ENCODE data around the gene DBN1. TPM values are rescaled to one million over a fixed set of nuclear protein-coding genes. Genes with fewer than 3 reads are reported as not detected.

Gene DBN1
- total RNA-seq, 2 experiments from 2014 or later, result 29.5 to 41.2 TPM

- ChIA-PET CTCF (interaction anchor here (1.0 to 8.0 kb wide), 3 partner anchors 14 to 69 kb away, joined by 6 to 188 read pairs (median 41); partner anchors contain the start of gene PFN3), POLR2A (no interaction called here)
- DNase-seq (no peak), ATAC-seq (no peak)
- Mint-ChIP-seq H3K27ac (no peak overlapping the region), H3K27me3 (no peaks in the 10 kb centered on the region), H3K4me3 (no peak overlapping the region), H3K36me3 (ENCODE audit: low read depth) (peaks cover 5% of the 10 kb centered on the region), H3K9me3 (ENCODE audit: low read depth) (no peaks in the 10 kb centered on the region), H3K4me1 (peaks cover 16% of the 10 kb centered on the region)
- intact Hi-C loops (cut with DNase I, micrococcal nuclease), result no loop called here
These were observed 14.5 kb downstream of the DBN1 start for GRCh38 chr5:177458912-177459350.

- peak overlapping the region; percentile 31 for H3K27ac Mint-ChIP-seq
- CTCF ChIA-PET, result interaction anchor here (0.5 to 8.0 kb wide), 23 partner anchors 12 to 150 kb away, joined by 3 to 188 read pairs (median 6); partner anchors contain the start of genes DBN1, F12, GRK6 and LMAN2
- no peaks in the 10 kb centered on the region for H3K27me3 Mint-ChIP-seq
- peaks cover 23% of the 10 kb centered on the region for H3K4me1 Mint-ChIP-seq
- H3K9me3 Mint-ChIP-seq (ENCODE audit: low read depth), result no peaks in the 10 kb centered on the region
- intact Hi-C loops (cut with DNase I, micrococcal nuclease), result no loop called here
- H3K4me3 Mint-ChIP-seq, result no peak overlapping the region
- POLR2A ChIA-PET, result interaction anchor here (0.7 to 1.3 kb wide), 4 partner anchors 29 to 54 kb away, joined by 4 to 17 read pairs (median 6); partner anchors contain the start of gene PDLIM7
- peaks cover 5% of the 10 kb centered on the region for H3K36me3 Mint-ChIP-seq (ENCODE audit: low read depth)
- DNase-seq (no peak), ATAC-seq (no peak)
These were observed 15.4 kb downstream of the DBN1 start for GRCh38 chr5:177457852-177458681.

GRCh38 chr5:177456976-177457851 lies 16.2 kb downstream of the DBN1 start:
- CTCF ChIA-PET, result interaction anchor here (0.5 to 8.0 kb wide), 30 partner anchors 12 to 288 kb away, joined by 3 to 188 read pairs (median 5); partner anchors contain the start of genes DBN1, F12, GRK6 and LMAN2
- peak overlapping the region; percentile 23 for H3K4me3 Mint-ChIP-seq

DNA sequence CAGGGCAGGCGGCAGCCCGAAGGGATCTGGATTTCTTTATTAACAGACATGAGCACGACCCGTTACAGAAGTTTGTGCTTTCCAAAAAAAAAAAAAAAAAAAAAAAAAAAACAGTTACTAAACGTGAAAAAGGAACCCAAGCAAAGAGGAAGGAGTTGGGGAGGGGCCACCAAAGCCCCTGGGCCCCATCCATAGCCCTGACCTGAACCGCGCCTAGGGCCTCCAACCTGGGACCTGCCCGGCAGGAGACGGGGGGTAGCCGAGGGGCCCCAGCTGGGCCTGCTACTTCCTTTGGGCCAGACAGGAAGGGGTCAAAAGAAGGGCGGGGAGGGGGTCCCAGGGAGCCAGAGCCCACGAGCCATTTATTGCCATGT lies 16.9 kb downstream of the DBN1 start:
- intact Hi-C loops (cut with DNase I, micrococcal nuclease), result loop anchor here (1.0 kb wide), 7 partner anchors 16 to 342 kb away; partner anchors contain the start of genes PDLIM7 (in 2 of the 2) and DDX41 (in 1 of the 2)
- ATAC-seq, result no peak

More at GRCh38 chr5:177456976-177457851, 16.2 kb downstream of the DBN1 start:
- DNase-seq (peak; percentile 76), ATAC-seq (peak; percentile 41)
- POLR2A ChIA-PET, result interaction anchor here (0.6 to 1.3 kb wide), 10 partner anchors 10 to 262 kb away, joined by 3 to 17 read pairs (median 4); partner anchors contain the start of gene PDLIM7
- H3K27me3 Mint-ChIP-seq, result no peaks in the 10 kb centered on the region
- H3K4me1 Mint-ChIP-seq, result peaks cover 26% of the 10 kb centered on the region
- H3K9me3 Mint-ChIP-seq (ENCODE audit: low read depth), result no peaks in the 10 kb centered on the region
- intact Hi-C loops (cut with DNase I, micrococcal nuclease), result loop anchor here (1.0 kb wide), 7 partner anchors 15 to 343 kb away; partner anchors contain the start of genes PDLIM7 (in 2 of the 2) and DDX41 (in 1 of the 2)
- H3K36me3 Mint-ChIP-seq (ENCODE audit: low read depth), result peaks cover 5% of the 10 kb centered on the region
- peak overlapping the region; percentile 31 for H3K27ac Mint-ChIP-seq

DNA sequence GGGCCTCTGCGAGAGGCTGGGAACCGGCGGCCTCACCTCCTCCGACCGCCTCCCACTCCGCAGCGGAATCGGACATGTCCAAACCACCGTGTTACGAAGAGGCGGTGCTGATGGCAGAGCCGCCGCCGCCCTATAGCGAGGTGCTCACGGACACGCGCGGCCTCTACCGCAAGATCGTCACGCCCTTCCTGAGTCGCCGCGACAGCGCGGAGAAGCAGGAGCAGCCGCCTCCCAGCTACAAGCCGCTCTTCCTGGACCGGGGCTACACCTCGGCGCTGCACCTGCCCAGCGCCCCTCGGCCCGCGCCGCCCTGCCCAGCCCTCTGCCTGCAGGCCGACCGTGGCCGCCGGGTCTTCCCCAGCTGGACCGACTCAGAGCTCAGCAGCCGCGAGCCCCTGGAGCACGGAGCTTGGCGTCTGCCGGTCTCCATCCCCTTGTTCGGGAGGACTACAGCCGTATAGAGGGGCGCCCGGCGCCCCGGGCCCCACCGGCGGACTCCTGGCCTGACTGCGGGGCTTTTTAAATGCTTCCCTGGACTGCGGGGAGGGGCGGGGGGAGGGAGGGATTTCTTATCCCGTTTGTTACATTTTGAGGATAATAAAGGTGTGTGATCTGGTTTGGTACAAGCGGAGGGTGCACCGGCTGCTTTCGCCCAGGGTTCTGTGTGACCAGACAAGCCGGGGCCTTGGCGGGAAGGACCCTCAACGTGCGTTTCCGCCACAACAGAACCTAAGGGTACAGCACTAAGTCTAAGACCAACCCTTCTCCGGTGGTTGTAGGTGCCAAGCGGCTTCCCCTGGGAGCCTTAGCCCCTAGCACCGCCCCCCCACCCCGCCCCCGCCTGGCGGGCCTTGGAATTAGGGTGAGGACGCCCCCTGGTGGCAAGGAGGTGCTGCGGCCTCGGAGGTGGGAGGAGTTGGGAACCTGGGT lies 17.5 kb downstream of the DBN1 start:
- intact Hi-C loops (cut with DNase I, micrococcal nuclease), result loop anchor here (1.0 to 2.0 kb wide), 13 partner anchors 16 to 342 kb away; partner anchors contain the start of genes PDLIM7 (in 2 of the 2), DDX41 (in 1 of the 2), GRK6 (in 1 of the 2) and NSD1 (in 1 of the 2)
- CTCF ChIA-PET, result interaction anchor here (0.5 to 8.0 kb wide), 29 partner anchors 9 to 450 kb away, joined by 3 to 188 read pairs (median 6); partner anchors contain the start of genes F12, GRK6, LMAN2 and PDLIM7

More for the DNA sequence above, 16.9 kb downstream of the DBN1 start:
- H3K9me3 Mint-ChIP-seq (ENCODE audit: low read depth), result no peaks in the 10 kb centered on the region
- H3K27me3 Mint-ChIP-seq, result no peaks in the 10 kb centered on the region
- CTCF ChIA-PET, result interaction anchor here (0.9 to 8.0 kb wide), 17 partner anchors 13 to 111 kb away, joined by 3 to 188 read pairs (median 6); partner anchors contain the start of genes F12, GRK6, PDLIM7 and PFN3
- DNase-seq, result no peak
- POLR2A ChIA-PET, result interaction anchor here (0.8 to 1.3 kb wide), 3 partner anchors 11 to 66 kb away, joined by 3 to 4 read pairs (median 4); partner anchors contain the start of gene PDLIM7
- H3K4me3 Mint-ChIP-seq, result peak overlapping the region; percentile 80
- H3K27ac Mint-ChIP-seq, result no peak overlapping the region
- peaks cover 27% of the 10 kb centered on the region for H3K4me1 Mint-ChIP-seq
- peaks cover 5% of the 10 kb centered on the region for H3K36me3 Mint-ChIP-seq (ENCODE audit: low read depth)

DNA sequence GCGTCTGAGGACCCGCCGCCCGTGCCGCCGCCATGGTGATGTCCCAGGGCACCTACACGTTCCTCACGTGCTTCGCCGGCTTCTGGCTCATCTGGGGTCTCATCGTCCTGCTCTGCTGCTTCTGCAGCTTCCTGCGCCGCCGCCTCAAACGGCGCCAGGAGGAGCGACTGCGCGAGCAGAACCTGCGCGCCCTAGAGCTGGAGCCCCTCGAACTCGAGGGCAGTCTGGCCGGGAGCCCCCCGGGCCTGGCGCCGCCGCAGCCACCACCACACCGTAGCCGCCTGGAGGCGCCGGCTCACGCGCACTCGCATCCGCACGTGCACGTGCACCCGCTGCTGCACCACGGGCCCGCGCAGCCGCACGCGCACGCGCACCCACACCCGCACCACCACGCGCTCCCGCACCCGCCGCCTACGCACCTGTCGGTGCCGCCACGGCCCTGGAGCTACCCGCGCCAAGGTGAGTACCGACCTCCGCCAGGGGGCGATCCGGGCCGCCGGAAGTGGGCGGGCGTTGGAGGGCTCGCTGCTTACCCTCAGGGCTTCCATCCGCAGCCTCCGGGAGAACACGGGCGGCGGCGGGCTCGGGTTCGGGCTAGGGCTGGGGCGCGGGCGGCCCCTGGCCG lies 18.3 kb downstream of the DBN1 start:
- Mint-ChIP-seq H3K4me1 (peaks cover 27% of the 10 kb centered on the region), H3K27me3 (no peaks in the 10 kb centered on the region), H3K36me3 (ENCODE audit: low read depth) (peaks cover 5% of the 10 kb centered on the region), H3K9me3 (ENCODE audit: low read depth) (no peaks in the 10 kb centered on the region), H3K27ac (no peak overlapping the region), H3K4me3 (peak overlapping the region; percentile 80)
- ATAC-seq (peak; percentile 65), DNase-seq (peak; percentile 96)
- intact Hi-C loops (cut with DNase I, micrococcal nuclease), result loop anchor here (1.0 to 2.0 kb wide), 6 partner anchors 29 to 322 kb away; partner anchors contain the start of genes GRK6 (in 1 of the 2), NSD1 (in 1 of the 2), PRELID1 (in 1 of the 2) and RAB24 (in 1 of the 2)
- POLR2A ChIA-PET, result interaction anchor here (0.6 to 2.6 kb wide), 9 partner anchors 23 to 145 kb away, joined by 3 to 25 read pairs (median 6); partner anchors contain the start of genes GRK6 and LMAN2
- CTCF ChIA-PET, result interaction anchor here (0.5 to 8.0 kb wide), 28 partner anchors 10 to 449 kb away, joined by 3 to 188 read pairs (median 6); partner anchors contain the start of genes F12, GRK6, LMAN2 and PDLIM7

More for the DNA sequence above, 17.5 kb downstream of the DBN1 start:
- no peaks in the 10 kb centered on the region for H3K27me3 Mint-ChIP-seq
- peaks cover 27% of the 10 kb centered on the region for H3K4me1 Mint-ChIP-seq
- peak overlapping the region; percentile 80 for H3K4me3 Mint-ChIP-seq
- DNase-seq, result peak; percentile 99
- ATAC-seq, result peak; percentile 30
- peak overlapping the region; percentile 83 for H3K27ac Mint-ChIP-seq
- no peaks in the 10 kb centered on the region for H3K9me3 Mint-ChIP-seq (ENCODE audit: low read depth)
- peaks cover 5% of the 10 kb centered on the region for H3K36me3 Mint-ChIP-seq (ENCODE audit: low read depth)
- POLR2A ChIA-PET, result interaction anchor here (0.6 to 2.6 kb wide), 9 partner anchors 24 to 146 kb away, joined by 3 to 25 read pairs (median 6); partner anchors contain the start of genes GRK6 and LMAN2

- Mint-ChIP-seq H3K4me1 (peaks cover 27% of the 10 kb centered on the region), H3K36me3 (ENCODE audit: low read depth) (peaks cover 5% of the 10 kb centered on the region), H3K4me3 (peak overlapping the region; percentile 80), H3K9me3 (ENCODE audit: low read depth) (no peaks in the 10 kb centered on the region), H3K27ac (no peak overlapping the region), H3K27me3 (no peaks in the 10 kb centered on the region)
- ChIA-PET CTCF (interaction anchor here (0.6 to 8.0 kb wide), 23 partner anchors 9 to 144 kb away, joined by 3 to 188 read pairs (median 7); partner anchors contain the start of genes F12, GRK6, PDLIM7 and PFN3), POLR2A (interaction anchor here (1.0 to 2.6 kb wide), 6 partner anchors 22 to 145 kb away, joined by 3 to 25 read pairs (median 8); partner anchors contain the start of gene LMAN2)
- intact Hi-C loops (cut with DNase I, micrococcal nuclease), result loop anchor here (1.0 to 2.0 kb wide), 11 partner anchors 8 to 321 kb away; partner anchors contain the start of genes PRR7 (in 2 of the 2), GRK6 (in 1 of the 2), LMAN2 (in 1 of the 2) and NSD1 (in 1 of the 2)
- DNase-seq, result peak; percentile 96
- peak; percentile 47 for ATAC-seq
These were observed 18.9 kb downstream of the DBN1 start for GRCh38 chr5:177454397-177455035.

DNA sequence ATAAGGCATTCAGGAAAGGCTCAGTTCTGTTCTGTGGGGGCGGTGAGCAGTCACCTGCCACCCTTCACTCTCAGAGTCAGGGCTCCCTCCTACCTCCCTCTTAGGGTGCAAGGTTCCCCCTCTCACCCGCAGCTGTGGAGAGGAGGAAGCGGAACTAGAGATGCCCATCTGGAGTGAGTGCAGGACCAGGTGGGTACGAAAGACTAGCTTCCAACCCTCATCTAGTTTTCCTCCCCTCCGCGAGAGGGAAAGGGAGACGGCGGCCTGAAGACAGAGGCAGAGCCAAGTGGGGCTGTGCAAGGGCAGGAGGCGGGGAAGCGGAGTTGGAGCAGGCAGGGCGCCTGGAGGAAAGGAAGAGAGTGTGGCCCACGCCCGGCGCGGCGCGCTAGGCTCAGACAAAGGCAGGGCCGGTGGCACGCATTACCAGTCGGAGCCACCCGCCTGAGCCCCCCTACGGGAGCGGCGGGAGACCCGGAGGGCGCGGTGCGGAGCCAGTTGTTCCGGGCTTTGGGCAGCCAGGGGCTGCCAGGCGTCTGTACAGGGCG lies 19.5 kb downstream of the DBN1 start:
- peak overlapping the region; percentile 80 for H3K4me3 Mint-ChIP-seq
- peaks cover 27% of the 10 kb centered on the region for H3K4me1 Mint-ChIP-seq
- ATAC-seq (peak; percentile 1), DNase-seq (peak; percentile 60)
- H3K36me3 Mint-ChIP-seq (ENCODE audit: low read depth), result peaks cover 5% of the 10 kb centered on the region
- H3K27me3 Mint-ChIP-seq, result no peaks in the 10 kb centered on the region
- ChIA-PET POLR2A (interaction anchor here (1.0 to 2.6 kb wide), 6 partner anchors 22 to 144 kb away, joined by 3 to 25 read pairs (median 8); partner anchors contain the start of gene GRK6), CTCF (interaction anchor here (0.6 to 8.0 kb wide), 10 partner anchors 9 to 144 kb away, joined by 3 to 188 read pairs (median 22); partner anchors contain the start of genes F12, GRK6, PFN3 and PRR7)
- peak overlapping the region; percentile 60 for H3K27ac Mint-ChIP-seq
- H3K9me3 Mint-ChIP-seq (ENCODE audit: low read depth), result no peaks in the 10 kb centered on the region
- intact Hi-C loops (cut with DNase I, micrococcal nuclease), result loop anchor here (1.0 to 2.0 kb wide), 7 partner anchors 8 to 141 kb away; partner anchors contain the start of genes PRR7 (in 2 of the 2) and LMAN2 (in 1 of the 2)
